SK-N-SH treated with all-trans-retinoic acid at 6 μM for 48 hours (cell line): ENCODE measurements around the gene RNF43.

Source experiments
- ATAC-seq: fragments of 200-7000 bp; cut with Tn5 transposase; 3 replicates; pipeline ENCODE4 v1.9.1; 2020; ENCODE audit warnings: mild to moderate bottlenecking, moderate library complexity
- ARNTL ChIP-seq: fragments of 450-650 bp; formaldehyde crosslinking; IDR thresholded peaks from 2 replicates; pipeline ENCODE4 v1.5.0; 2020; ENCODE audit warnings: low read depth, mild to moderate bottlenecking, moderate library complexity, borderline replicate concordance
- CSDC2 ChIP-seq: fragments of 250-450 bp; sonication (Bioruptor Pico); IDR thresholded peaks from 2 replicates; pipeline ENCODE4 v1.5.0; 2020; ENCODE audit warnings: mild to moderate bottlenecking, moderate library complexity
- CSRNP3 ChIP-seq: fragments of 250-450 bp; sonication (Bioruptor Pico); IDR thresholded peaks from 2 replicates; pipeline ENCODE4 v1.5.1; 2021; ENCODE audit warnings: mild to moderate bottlenecking, moderate library complexity
- ESRRG ChIP-seq: fragments of 250-450 bp; sonication (Bioruptor Pico); IDR thresholded peaks from 2 replicates; pipeline ENCODE4 v1.6.1; 2021; ENCODE audit warnings: mild to moderate bottlenecking
- GLIS3 ChIP-seq: fragments of 250-450 bp; sonication (Bioruptor Pico); IDR thresholded peaks from 2 replicates; pipeline ENCODE4 v1.5.0; 2020; ENCODE audit warnings: mild to moderate bottlenecking, moderate library complexity
- OSR1 ChIP-seq: fragments of 250-450 bp; sonication (Bioruptor Pico); IDR thresholded peaks from 2 replicates; pipeline ENCODE4 v1.8.0; 2022; ENCODE audit warnings: moderate library complexity, mild to moderate bottlenecking, inconsistent platforms
- PATZ1 ChIP-seq: fragments of 250-450 bp; sonication (Bioruptor Pico); IDR thresholded peaks from 2 replicates; pipeline ENCODE4 v1.8.0; 2020; ENCODE audit warnings: mild to moderate bottlenecking, moderate library complexity, borderline replicate concordance
- POU6F1 ChIP-seq: fragments of 250-450 bp; sonication (Bioruptor Pico); IDR thresholded peaks from 2 replicates; pipeline ENCODE4 v1.8.0; 2021; ENCODE audit warnings: low read depth, mild to moderate bottlenecking, moderate library complexity, borderline replicate concordance
- PPARA ChIP-seq: fragments of 250-450 bp; sonication (Bioruptor Pico); IDR thresholded peaks from 2 replicates; pipeline ENCODE4 v1.5.0; 2020; ENCODE audit warnings: mild to moderate bottlenecking, borderline replicate concordance
- RARB ChIP-seq: fragments of 250-450 bp; sonication (Bioruptor Pico); IDR thresholded peaks from 2 replicates; pipeline ENCODE4 v1.8.0; 2021; ENCODE audit warnings: mild to moderate bottlenecking, moderate library complexity
- SNAI2 ChIP-seq: fragments of 250-450 bp; sonication (Bioruptor Pico); IDR thresholded peaks from 2 replicates; pipeline ENCODE4 v1.5.0; 2020; ENCODE audit warnings: mild to moderate bottlenecking, moderate library complexity
- TOX ChIP-seq: fragments of 250-450 bp; sonication (Bioruptor Pico); IDR thresholded peaks from 2 replicates; pipeline ENCODE4 v1.8.0; 2021; ENCODE audit warnings: mild to moderate bottlenecking, moderate library complexity, borderline replicate concordance
- ZC3H10 ChIP-seq: fragments of 250-450 bp; sonication (Bioruptor Pico); IDR thresholded peaks from 2 replicates; pipeline ENCODE4 v1.5.1; 2021; ENCODE audit warnings: mild to moderate bottlenecking, moderate library complexity
- ZFP3 ChIP-seq: fragments of 250-450 bp; sonication (Bioruptor Pico); IDR thresholded peaks from 2 replicates; pipeline ENCODE4 v1.5.0; 2020; ENCODE audit warnings: mild to moderate bottlenecking, moderate library complexity
- ZNF70 ChIP-seq: fragments of 450-650 bp; formaldehyde crosslinking; IDR thresholded peaks from 2 replicates; pipeline ENCODE4 v1.5.0; 2020; ENCODE audit warnings: mild to moderate bottlenecking, moderate library complexity
- ZNF8 ChIP-seq: fragments of 450-650 bp; formaldehyde crosslinking; IDR thresholded peaks from 2 replicates; pipeline ENCODE4 v1.5.0; 2020; ENCODE audit warnings: mild to moderate bottlenecking, moderate library complexity
- TF ChIP-seq, protein P1 (sequence below): fragments of 250-450 bp; sonication (Bioruptor Pico); IDR thresholded peaks from 2 replicates; pipeline ENCODE4 v1.5.0; 2020; ENCODE audit warnings: mild to moderate bottlenecking, moderate library complexity
- TF ChIP-seq, protein P2 (sequence below): fragments of 250-450 bp; sonication (Bioruptor Pico); IDR thresholded peaks from 2 replicates; pipeline ENCODE4 v1.5.1; 2020; ENCODE audit warnings: low read depth, mild to moderate bottlenecking, moderate library complexity

The RNF43 gene

GRCh38 chr17:58401287-58401686 is 16.0 kb downstream of the RNF43 start:
- no peak for ATAC-seq
- TF ChIP-seq GLIS3 (no peak), ESRRG (no peak), POU6F1 (no peak), ARNTL (no peak), TOX (CRISPR knock-in tag) (no peak), SNAI2 (CRISPR knock-in tag) (no peak), PPARA (no peak), ZFP3 (no peak), PATZ1 (CRISPR knock-in tag) (no peak), ZNF8 (CRISPR knock-in tag) (no peak), CSRNP3 (CRISPR knock-in tag) (no peak)
- TF ChIP-seq, protein P1, sequence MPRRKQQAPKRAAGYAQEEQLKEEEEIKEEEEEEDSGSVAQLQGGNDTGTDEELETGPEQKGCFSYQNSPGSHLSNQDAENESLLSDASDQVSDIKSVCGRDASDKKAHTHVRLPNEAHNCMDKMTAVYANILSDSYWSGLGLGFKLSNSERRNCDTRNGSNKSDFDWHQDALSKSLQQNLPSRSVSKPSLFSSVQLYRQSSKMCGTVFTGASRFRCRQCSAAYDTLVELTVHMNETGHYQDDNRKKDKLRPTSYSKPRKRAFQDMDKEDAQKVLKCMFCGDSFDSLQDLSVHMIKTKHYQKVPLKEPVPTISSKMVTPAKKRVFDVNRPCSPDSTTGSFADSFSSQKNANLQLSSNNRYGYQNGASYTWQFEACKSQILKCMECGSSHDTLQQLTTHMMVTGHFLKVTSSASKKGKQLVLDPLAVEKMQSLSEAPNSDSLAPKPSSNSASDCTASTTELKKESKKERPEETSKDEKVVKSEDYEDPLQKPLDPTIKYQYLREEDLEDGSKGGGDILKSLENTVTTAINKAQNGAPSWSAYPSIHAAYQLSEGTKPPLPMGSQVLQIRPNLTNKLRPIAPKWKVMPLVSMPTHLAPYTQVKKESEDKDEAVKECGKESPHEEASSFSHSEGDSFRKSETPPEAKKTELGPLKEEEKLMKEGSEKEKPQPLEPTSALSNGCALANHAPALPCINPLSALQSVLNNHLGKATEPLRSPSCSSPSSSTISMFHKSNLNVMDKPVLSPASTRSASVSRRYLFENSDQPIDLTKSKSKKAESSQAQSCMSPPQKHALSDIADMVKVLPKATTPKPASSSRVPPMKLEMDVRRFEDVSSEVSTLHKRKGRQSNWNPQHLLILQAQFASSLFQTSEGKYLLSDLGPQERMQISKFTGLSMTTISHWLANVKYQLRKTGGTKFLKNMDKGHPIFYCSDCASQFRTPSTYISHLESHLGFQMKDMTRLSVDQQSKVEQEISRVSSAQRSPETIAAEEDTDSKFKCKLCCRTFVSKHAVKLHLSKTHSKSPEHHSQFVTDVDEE (CRISPR knock-in tag) = no peak
- TF ChIP-seq, protein P2, sequence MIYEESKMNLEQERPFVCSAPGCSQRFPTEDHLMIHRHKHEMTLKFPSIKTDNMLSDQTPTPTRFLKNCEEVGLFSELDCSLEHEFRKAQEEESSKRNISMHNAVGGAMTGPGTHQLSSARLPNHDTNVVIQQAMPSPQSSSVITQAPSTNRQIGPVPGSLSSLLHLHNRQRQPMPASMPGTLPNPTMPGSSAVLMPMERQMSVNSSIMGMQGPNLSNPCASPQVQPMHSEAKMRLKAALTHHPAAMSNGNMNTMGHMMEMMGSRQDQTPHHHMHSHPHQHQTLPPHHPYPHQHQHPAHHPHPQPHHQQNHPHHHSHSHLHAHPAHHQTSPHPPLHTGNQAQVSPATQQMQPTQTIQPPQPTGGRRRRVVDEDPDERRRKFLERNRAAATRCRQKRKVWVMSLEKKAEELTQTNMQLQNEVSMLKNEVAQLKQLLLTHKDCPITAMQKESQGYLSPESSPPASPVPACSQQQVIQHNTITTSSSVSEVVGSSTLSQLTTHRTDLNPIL (CRISPR knock-in tag) = no peak
- TF ChIP-seq, all 23 proteins: peak for 0

GRCh38 chr17:58400826-58401225 is 16.5 kb downstream of the RNF43 start:
- no peak for ATAC-seq
- no peak for TF ChIP-seq RARB

GRCh38 chr17:58399974-58400373 is 17.4 kb downstream of the RNF43 start:
- no peak for TF ChIP-seq ZNF70 (CRISPR knock-in tag)
- TF ChIP-seq GLIS3 = no peak
- no peak for TF ChIP-seq OSR1 (CRISPR knock-in tag)
- no peak for TF ChIP-seq ZC3H10 (CRISPR knock-in tag)
- TF ChIP-seq POU6F1 = no peak
- TF ChIP-seq PATZ1 (CRISPR knock-in tag) = no peak
- TF ChIP-seq PPARA = no peak
- TF ChIP-seq, protein P1 (CRISPR knock-in tag) = no peak
- no peak for TF ChIP-seq CSRNP3 (CRISPR knock-in tag)
- no peak for TF ChIP-seq SNAI2 (CRISPR knock-in tag)
- no peak for TF ChIP-seq CSDC2 (CRISPR knock-in tag)
- no peak for TF ChIP-seq ARNTL
- no peak for TF ChIP-seq ESRRG
- no peak for ATAC-seq
